Mucosa of rectum (tissue), 2 donors: ENCODE results near the gene TNS3.
A peak's percentile ranks its signal among the peaks of the same experiment; 100 is the strongest.

Experiments
- H3K27ac ChIP-seq, 2 donors: one replicate each; pipeline ENCODE4 v1.7.0; 2013; ENCODE audit warnings: inconsistent platforms in 2 of 2, low read depth in 2 of 2, low read length in 2 of 2
- H3K27me3 ChIP-seq, 2 donors: one replicate each; pipeline ENCODE4 v1.7.0; 2013; ENCODE audit warnings: low read length in 2 of 2; ENCODE audit not compliant: control insufficient read depth in 2 of 2, insufficient read depth in 2 of 2
- H3K36me3 ChIP-seq, 2 donors: one replicate each; pipeline ENCODE4 v1.7.0; 2013; ENCODE audit warnings: low read length in 2 of 2; ENCODE audit not compliant: control insufficient read depth in 2 of 2, insufficient read depth in 2 of 2
- H3K4me1 ChIP-seq, 2 donors: one replicate each; pipeline ENCODE4 v1.7.0; 2013; ENCODE audit warnings: low read length in 2 of 2, mild to moderate bottlenecking in 1 of 2; ENCODE audit not compliant: control insufficient read depth in 2 of 2, insufficient read depth in 2 of 2
- H3K4me3 ChIP-seq, 2 donors: one replicate each; pipeline ENCODE4 v1.7.0; 2013; ENCODE audit warnings: low read length in 2 of 2
- H3K9ac ChIP-seq, 2 donors: one replicate each; pipeline ENCODE4 v1.7.0; 2013; ENCODE audit warnings: low read length in 2 of 2, low read depth in 1 of 2, mild to moderate bottlenecking in 1 of 2
- H3K9me3 ChIP-seq, 2 donors: one replicate each; pipeline ENCODE4 v1.7.0; 2013; ENCODE audit warnings: low read length in 2 of 2; ENCODE audit not compliant: control insufficient read depth in 2 of 2
- donor health status: healthy.
- donor health status: Normal muscosa, but diverticular disease.

Gene TNS3

GRCh38 chr7:47480576-47481538 is 101.1 kb downstream of the TNS3 start:
- peak overlapping the region; percentile 56 to 60 for H3K27ac ChIP-seq
- H3K9me3 ChIP-seq, result no peaks in the 10 kb centered on the region
- H3K4me3 ChIP-seq, result peak overlapping the region in 1 of 2 donors; percentile 24
- H3K9ac ChIP-seq, result peak overlapping the region in 1 of 2 donors; percentile 39
- no peaks in the 10 kb centered on the region for H3K27me3 ChIP-seq
- H3K36me3 ChIP-seq, result no peaks in the 10 kb centered on the region
- H3K4me1 ChIP-seq, result peaks cover 54 to 63% of the 10 kb centered on the region in 2 donors

DNA sequence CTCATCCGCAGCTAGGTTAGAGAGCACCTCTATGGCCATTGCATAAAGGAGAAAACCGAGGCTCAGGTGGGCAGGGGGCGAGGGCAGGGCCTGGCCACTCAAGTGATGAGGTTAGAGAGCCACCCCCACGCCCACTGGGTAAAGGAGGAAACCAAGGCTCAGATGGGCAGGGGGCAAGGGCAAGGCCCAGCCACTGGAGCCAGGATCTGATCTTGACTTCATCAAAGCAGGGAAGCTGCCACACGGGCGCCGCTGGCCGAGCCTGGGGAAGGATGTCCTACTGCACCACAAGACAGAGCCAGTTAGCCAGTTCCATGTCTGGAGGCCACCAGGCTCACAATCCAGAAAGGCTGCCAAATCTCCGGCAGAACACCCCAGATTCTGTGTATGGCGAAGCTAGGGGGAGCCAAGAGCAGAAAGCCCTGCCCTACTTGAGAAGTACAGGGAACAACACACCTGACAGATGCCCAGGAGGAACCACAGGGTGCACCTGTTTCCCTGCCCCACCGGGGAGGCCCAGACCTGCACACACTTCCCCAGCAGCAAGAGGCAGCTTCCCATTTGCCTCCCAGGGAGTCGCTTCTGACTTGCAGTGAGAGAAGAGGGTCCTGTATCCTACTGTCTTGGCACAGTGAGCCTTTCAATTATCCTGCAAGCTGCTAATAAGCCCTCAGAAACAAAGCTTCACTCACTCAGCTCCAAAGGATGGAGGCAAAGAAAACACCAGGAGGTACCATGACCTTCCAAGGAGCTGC is 101.9 kb downstream of the TNS3 start:
- no peaks in the 10 kb centered on the region for H3K36me3 ChIP-seq
- peak overlapping the region in 1 of 2 donors; percentile 39 for H3K9ac ChIP-seq
- H3K9me3 ChIP-seq, result no peaks in the 10 kb centered on the region
- peaks cover 57 to 63% of the 10 kb centered on the region in 2 donors for H3K4me1 ChIP-seq
- peak overlapping the region; percentile 12 to 24 for H3K4me3 ChIP-seq
- H3K27me3 ChIP-seq, result no peaks in the 10 kb centered on the region
- peak overlapping the region; percentile 53 to 56 for H3K27ac ChIP-seq

DNA sequence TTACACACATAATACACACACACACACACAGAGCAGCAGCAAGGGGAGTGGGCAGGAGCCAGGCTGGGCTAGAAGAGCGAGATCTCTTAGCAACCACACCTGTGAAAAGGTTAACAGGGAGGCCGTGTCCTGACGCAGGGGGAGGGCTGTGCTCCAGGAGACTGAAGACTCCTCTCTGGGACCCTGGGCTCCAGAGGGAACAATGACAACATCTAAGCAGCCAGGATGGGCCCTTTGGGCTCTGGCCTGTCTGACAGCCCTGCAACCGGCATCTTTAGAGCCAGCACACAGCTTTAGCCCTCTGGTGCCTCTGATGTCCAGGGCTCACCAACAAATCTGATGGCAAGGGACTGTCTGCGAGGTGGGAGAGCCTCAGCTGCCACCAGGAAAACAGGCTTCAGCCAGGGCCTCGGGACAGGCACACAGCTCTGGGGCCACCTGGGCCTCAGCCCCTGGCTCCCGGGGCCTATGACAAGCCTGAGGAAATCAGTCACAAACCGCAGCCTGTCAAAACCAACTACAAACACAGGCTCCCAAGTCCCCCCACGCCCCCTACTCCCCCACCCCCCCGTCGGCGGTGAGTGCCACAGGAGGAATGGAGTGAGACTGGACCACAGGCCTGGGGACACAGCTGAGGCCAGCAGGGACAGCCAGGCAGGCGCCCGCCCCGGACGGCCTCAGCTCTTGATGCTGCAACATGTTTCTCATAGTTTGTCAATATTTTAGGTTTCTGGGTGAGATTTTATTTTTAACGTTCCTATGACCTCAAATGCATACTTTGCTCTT is 102.8 kb downstream of the TNS3 start:
- Histone ChIP-seq H3K27ac (no peak overlapping the region), H3K36me3 (no peaks in the 10 kb centered on the region), H3K9ac (no peak overlapping the region), H3K4me1 (peaks cover 58 to 66% of the 10 kb centered on the region in 2 donors), H3K4me3 (no peak overlapping the region), H3K27me3 (no peaks in the 10 kb centered on the region), H3K9me3 (no peaks in the 10 kb centered on the region)

DNA sequence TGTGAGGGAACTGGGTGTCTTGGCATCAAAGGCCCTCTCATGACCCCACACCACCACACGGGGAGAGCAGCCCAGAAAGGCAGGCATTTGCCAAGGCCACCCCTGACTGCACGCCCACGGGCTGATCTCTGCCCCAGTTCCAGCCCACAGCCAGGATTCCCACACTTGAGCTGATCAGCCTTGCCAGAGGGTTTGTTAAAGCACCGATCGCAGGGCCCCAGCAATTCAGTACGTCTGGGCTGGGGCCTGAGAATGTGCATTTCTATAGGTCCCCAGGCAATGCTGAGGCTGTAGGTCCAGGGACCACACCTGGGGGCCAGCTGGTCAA is 103.9 kb downstream of the TNS3 start:
- H3K36me3 ChIP-seq, result no peaks in the 10 kb centered on the region
- H3K4me3 ChIP-seq, result no peak overlapping the region
- no peaks in the 10 kb centered on the region for H3K9me3 ChIP-seq
- no peaks in the 10 kb centered on the region for H3K27me3 ChIP-seq
- no peak overlapping the region for H3K27ac ChIP-seq
- H3K9ac ChIP-seq, result peak overlapping the region in 1 of 2 donors; percentile 23
- H3K4me1 ChIP-seq, result peaks cover 58 to 65% of the 10 kb centered on the region in 2 donors

DNA sequence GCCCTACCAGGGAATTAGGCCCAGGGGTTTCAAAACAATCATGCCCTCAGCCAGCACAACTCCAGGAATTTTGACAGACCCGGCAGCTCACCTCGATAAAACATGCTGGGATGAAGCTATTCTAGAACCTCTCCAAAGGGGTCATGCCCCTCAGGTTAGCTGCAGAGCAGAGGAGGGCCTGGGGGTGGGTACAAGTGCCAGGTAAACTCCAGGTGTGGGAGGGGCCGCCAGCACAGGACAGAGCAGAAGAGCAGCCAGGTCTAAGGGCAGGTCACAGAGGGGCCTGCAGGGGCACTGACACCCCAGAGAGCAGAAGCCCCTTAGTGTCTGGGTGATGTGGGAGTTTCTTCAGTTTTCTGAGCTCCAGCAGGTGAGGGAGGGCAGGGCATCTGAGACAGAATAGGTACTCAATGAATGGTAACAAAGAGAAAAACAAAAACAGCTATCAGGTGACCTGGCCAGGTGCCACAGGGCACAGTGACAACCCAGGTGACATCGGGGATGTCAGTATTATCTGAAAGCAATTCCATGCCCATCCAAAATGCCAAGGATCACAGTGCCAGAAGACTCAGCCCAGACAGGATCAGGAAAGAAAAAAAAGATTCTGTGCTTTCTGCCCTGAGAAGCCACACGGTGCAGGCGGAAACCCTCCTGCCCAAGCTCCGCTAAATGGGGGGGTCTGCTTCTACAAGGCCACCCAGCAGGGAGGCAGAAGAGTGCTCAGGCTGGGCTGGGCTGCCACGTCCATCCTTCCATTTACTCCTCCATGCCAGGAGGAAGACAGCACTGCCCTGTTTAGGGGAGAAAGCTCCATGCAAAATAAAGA is 104.5 kb downstream of the TNS3 start:
- Histone ChIP-seq H3K27me3 (no peaks in the 10 kb centered on the region), H3K27ac (no peak overlapping the region), H3K36me3 (peaks cover 0 to 2% of the 10 kb centered on the region in 2 donors), H3K9me3 (no peaks in the 10 kb centered on the region), H3K4me1 (peaks cover 56 to 63% of the 10 kb centered on the region in 2 donors), H3K4me3 (no peak overlapping the region), H3K9ac (peak overlapping the region in 1 of 2 donors; percentile 23)

- peak overlapping the region; percentile 79 to 84 for H3K27ac ChIP-seq
- H3K4me3 ChIP-seq, result no peak overlapping the region
- no peaks in the 10 kb centered on the region for H3K27me3 ChIP-seq
- peaks cover 48 to 56% of the 10 kb centered on the region in 2 donors for H3K4me1 ChIP-seq
- H3K9ac ChIP-seq, result peak overlapping the region in 1 of 2 donors; percentile 57
- peaks cover 0 to 2% of the 10 kb centered on the region in 2 donors for H3K36me3 ChIP-seq
- no peaks in the 10 kb centered on the region for H3K9me3 ChIP-seq
These were observed 106.1 kb downstream of the TNS3 start for GRCh38 chr7:47475880-47476227.

DNA sequence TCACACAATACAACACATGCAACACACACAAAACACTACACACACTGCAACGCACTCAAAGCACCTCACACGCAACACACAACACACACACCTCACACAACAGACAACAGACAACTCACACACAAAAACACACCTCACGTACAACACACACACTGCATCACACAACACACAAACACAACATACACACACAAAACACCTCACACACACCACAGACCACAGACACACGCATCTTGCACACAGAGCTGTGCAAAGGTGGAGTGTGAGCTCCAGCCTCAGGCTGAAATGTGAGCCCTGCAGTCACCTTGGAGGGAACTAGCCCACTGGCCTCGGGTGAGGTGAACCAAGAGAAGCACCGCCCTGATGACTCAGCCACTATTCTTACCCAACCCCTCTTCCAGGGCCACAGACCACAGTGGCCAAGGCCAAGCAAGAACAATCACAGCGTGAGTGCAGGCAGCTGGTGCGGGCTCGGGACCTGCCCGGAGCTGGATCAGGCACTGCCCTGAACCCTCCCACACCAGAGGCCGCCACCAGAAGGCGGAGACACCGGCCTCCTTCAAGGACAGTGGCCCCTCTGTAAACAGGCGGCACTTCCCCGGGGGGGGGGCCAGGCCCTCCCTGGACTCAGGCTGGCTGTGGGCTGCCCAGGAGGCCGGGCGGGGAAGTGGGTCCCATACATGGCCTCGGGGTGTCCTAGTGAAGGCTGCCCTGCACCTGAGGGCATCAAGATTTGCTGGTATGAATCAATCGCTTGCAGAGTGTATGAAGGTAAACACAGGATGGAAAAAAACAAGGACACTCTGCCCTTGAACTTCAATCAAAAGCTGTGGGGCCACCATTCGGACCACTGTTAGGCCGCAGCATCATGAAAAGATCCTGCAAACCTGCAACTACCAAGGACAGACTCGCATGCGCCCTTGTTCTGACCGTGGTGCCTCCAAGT is 106.7 kb downstream of the TNS3 start:
- peaks cover 0 to 2% of the 10 kb centered on the region in 2 donors for H3K36me3 ChIP-seq
- peak overlapping the region; percentile 20 to 67 for H3K9ac ChIP-seq
- peak overlapping the region; percentile 36 to 49 for H3K4me3 ChIP-seq
- H3K4me1 ChIP-seq, result peaks cover 49 to 56% of the 10 kb centered on the region in 2 donors
- no peaks in the 10 kb centered on the region for H3K9me3 ChIP-seq
- peak overlapping the region; percentile 79 to 84 for H3K27ac ChIP-seq
- H3K27me3 ChIP-seq, result no peaks in the 10 kb centered on the region

- Histone ChIP-seq H3K27ac (peak overlapping the region; percentile 79 to 84), H3K4me3 (peak overlapping the region in 1 of 2 donors; percentile 49), H3K27me3 (no peaks in the 10 kb centered on the region), H3K9me3 (no peaks in the 10 kb centered on the region), H3K4me1 (peaks cover 46 to 60% of the 10 kb centered on the region in 2 donors), H3K9ac (peak overlapping the region; percentile 20 to 67), H3K36me3 (peaks cover 0 to 2% of the 10 kb centered on the region in 2 donors)
These were observed 107.5 kb downstream of the TNS3 start for GRCh38 chr7:47474211-47474936.
